ENCODE data around the gene CNPY1. TPM values are rescaled to one million over a fixed set of nuclear protein-coding genes. Genes with fewer than 3 reads are reported as not detected.

The CNPY1 gene
- total and polyA plus RNA-seq, 9 of the 15 experiments (the other 6 are each of a cell fraction or from before 2014, with no cell fraction given), result not detected

DNA sequence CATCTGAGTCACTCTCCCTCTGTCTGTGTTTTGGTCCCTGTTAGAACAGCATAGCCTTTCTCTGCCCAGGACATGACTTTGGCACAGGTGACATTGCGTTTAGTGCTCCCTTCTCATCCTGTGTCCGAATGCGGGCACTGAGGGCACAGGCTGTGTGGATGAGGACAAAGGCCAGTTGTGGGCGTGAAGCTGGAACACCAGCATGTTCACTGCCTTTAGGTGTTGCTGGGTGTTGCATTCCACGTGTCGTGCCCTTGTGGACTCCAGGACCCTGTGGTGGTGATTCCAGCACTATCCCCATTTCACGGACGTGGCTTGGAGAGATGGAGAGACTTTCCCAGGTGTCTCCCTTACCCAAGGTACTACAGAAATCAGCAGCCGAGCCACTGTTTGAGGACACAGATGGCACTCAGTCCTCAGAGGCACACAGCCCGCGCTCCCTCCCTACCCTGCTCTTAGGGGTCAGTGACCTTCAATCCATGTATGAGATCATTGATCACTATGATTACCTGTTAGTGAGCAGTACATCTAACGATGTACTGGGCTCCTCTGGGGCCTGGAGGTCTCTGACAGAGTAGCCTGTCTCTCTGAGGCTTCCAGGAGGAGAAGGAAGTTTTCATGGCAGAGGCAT lies 917 bp upstream of the CNPY1 start:
- in situ Hi-C loops (cut with MboI), result loop anchor here (10.0 kb wide), 1 partner anchor 622 kb away; no protein-coding TSS in a partner anchor
- ChIA-PET CTCF (ENCODE audit: low intra/inter-chr PET ratio) (no interaction called here), POLR2A (no interaction called here)
- DNase-seq (ENCODE audit: extremely low read depth in 1 of 4, low spot score in 3 of 4) (no peak), FAIRE-seq (no peak), ATAC-seq (no peak)
- H3K9me3 ChIP-seq (replicated peaks; ENCODE audit: control insufficient read depth, insufficient read depth, low read depth, low read length), result no peaks in the 10 kb centered on the region
- H2AFZ ChIP-seq (ENCODE audit: low read depth, low read length), result no peak overlapping the region
- H3K9ac ChIP-seq (ENCODE audit: insufficient read depth in 1 of 2, low read depth in 2 of 2, low read length in 2 of 2), result no peak overlapping the region
- H3K4me3 ChIP-seq, result no peak overlapping the region
- no TSS peak for BruUV-seq (replicated peaks)
- H3K4me2 ChIP-seq (ENCODE audit: insufficient read depth, low read length), result no peak overlapping the region
- H4K20me1 ChIP-seq (replicated peaks; ENCODE audit: control insufficient read depth, insufficient read depth, low read length), result peaks cover 19% of the 10 kb centered on the region
- no peaks in the 10 kb centered on the region for H3K9me1 ChIP-seq (ENCODE audit: control insufficient read depth, insufficient read depth, low read length)
- no peaks in the 10 kb centered on the region for H3K79me2 ChIP-seq (ENCODE audit: control insufficient read depth, insufficient read depth, low read length)
- TF ChIP-seq DIDO1 (tag; IDR thresholded peaks at IDR 0.05; ENCODE audit: low read depth) (no peak), TCF7L2 (IDR thresholded peaks at IDR 0.05; ENCODE audit: low read depth, low read length) (no peak), GTF2F1 (IDR thresholded peaks at IDR 0.05; ENCODE audit: low read depth, low read length) (no peak), ASH1L (IDR thresholded peaks at IDR 0.05; ENCODE audit: borderline replicate concordance, low read depth, partially characterized antibody) (no peak), MCM7 (IDR thresholded peaks at IDR 0.05) (no peak), ZNF316 (IDR thresholded peaks at IDR 0.05) (no peak), ESRRA (IDR thresholded peaks at IDR 0.05; ENCODE audit: borderline replicate concordance, low read depth) (no peak), ZNF655 (CRISPR knock-in tag; IDR thresholded peaks at IDR 0.05) (no peak), ZC3H8 (IDR thresholded peaks at IDR 0.05) (no peak), ZNF134 (CRISPR knock-in tag; conservative IDR thresholded peaks at IDR 0.05) (no peak), ZEB2 (IDR thresholded peaks at IDR 0.05) (no peak), CTBP1 (IDR thresholded peaks at IDR 0.05; ENCODE audit: borderline replicate concordance) (no peak), CHCHD3 (CRISPR knock-in tag; IDR thresholded peaks at IDR 0.05) (no peak), POLR2AphosphoS5 (IDR thresholded peaks at IDR 0.05; ENCODE audit: control insufficient read depth, insufficient read depth, low read depth, low read length) (no peak), ZNF217 (CRISPR knock-in tag; IDR thresholded peaks at IDR 0.05) (no peak)
- TF ChIP-seq, protein P1, sequence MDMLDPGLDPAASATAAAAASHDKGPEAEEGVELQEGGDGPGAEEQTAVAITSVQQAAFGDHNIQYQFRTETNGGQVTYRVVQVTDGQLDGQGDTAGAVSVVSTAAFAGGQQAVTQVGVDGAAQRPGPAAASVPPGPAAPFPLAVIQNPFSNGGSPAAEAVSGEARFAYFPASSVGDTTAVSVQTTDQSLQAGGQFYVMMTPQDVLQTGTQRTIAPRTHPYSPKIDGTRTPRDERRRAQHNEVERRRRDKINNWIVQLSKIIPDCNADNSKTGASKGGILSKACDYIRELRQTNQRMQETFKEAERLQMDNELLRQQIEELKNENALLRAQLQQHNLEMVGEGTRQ (CRISPR knock-in tag; IDR thresholded peaks at IDR 0.05), result no peak
- TF ChIP-seq, protein P2, sequence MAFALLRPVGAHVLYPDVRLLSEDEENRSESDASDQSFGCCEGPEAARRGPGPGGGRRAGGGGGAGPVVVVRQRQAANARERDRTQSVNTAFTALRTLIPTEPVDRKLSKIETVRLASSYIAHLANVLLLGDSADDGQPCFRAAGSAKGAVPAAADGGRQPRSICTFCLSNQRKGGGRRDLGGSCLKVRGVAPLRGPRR (CRISPR knock-in tag; IDR thresholded peaks at IDR 0.05), result no peak
- intact Hi-C loops (cut with micrococcal nuclease), result no loop called here
- H3K4me1 ChIP-seq (replicated peaks in 1 of 2; ENCODE audit: control insufficient read depth in 2 of 2, insufficient read depth in 2 of 2, low read length in 2 of 2), result no peaks in the 10 kb centered on the region
- 0% methylated on average over 12 of the region's 12 CpGs for WGBS (ENCODE audit: insufficient coverage, low coverage, missing lambda C conversion rate)
- H3K27me3 ChIP-seq (ENCODE audit: control insufficient read depth in 2 of 2, insufficient read depth in 2 of 2, low read length in 2 of 2), result peaks cover 80 to 99% of the 10 kb centered on the region in 2 experiments
- no peaks in the 10 kb centered on the region for H3K36me3 ChIP-seq (ENCODE audit: control insufficient read depth, insufficient read depth, low read length)
- H3K27ac ChIP-seq (ENCODE audit: extremely low read depth, low read depth, low read length), result no peak overlapping the region

All from K562 (cell line).